ENCODE results near the gene ITPK1.

The ITPK1 gene

GRCh38 chr14:93002851-93003298 is 112.8 kb downstream of the ITPK1 start:
- TF ChIP-seq PPARA (CRISPR knock-in tag; IDR thresholded peaks at IDR 0.05; ENCODE audit: borderline replicate concordance) (no peak), ZC3H10 (CRISPR knock-in tag; IDR thresholded peaks at IDR 0.05) (no peak), BACH2 (CRISPR knock-in tag; IDR thresholded peaks at IDR 0.05; ENCODE audit: borderline replicate concordance) (no peak), SNAI2 (CRISPR knock-in tag; IDR thresholded peaks at IDR 0.05) (no peak), CSDC2 (CRISPR knock-in tag; IDR thresholded peaks at IDR 0.05) (no peak), ZFP30 (CRISPR knock-in tag; IDR thresholded peaks at IDR 0.05) (no peak), ZFP3 (CRISPR knock-in tag; IDR thresholded peaks at IDR 0.05) (no peak), ARNTL (CRISPR knock-in tag; IDR thresholded peaks at IDR 0.05; ENCODE audit: borderline replicate concordance, low read depth) (no peak), GLIS3 (CRISPR knock-in tag; IDR thresholded peaks at IDR 0.05) (no peak), ISL1 (CRISPR knock-in tag; IDR thresholded peaks at IDR 0.05) (no peak), ZNF565 (CRISPR knock-in tag; conservative IDR thresholded peaks at IDR 0.05; ENCODE audit: low read depth) (no peak), TOX (CRISPR knock-in tag; IDR thresholded peaks at IDR 0.05; ENCODE audit: borderline replicate concordance) (no peak), RARB (CRISPR knock-in tag; IDR thresholded peaks at IDR 0.05) (no peak), ZNF70 (CRISPR knock-in tag; IDR thresholded peaks at IDR 0.05) (no peak)
- TF ChIP-seq, protein P1, sequence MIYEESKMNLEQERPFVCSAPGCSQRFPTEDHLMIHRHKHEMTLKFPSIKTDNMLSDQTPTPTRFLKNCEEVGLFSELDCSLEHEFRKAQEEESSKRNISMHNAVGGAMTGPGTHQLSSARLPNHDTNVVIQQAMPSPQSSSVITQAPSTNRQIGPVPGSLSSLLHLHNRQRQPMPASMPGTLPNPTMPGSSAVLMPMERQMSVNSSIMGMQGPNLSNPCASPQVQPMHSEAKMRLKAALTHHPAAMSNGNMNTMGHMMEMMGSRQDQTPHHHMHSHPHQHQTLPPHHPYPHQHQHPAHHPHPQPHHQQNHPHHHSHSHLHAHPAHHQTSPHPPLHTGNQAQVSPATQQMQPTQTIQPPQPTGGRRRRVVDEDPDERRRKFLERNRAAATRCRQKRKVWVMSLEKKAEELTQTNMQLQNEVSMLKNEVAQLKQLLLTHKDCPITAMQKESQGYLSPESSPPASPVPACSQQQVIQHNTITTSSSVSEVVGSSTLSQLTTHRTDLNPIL (CRISPR knock-in tag; IDR thresholded peaks at IDR 0.05; ENCODE audit: low read depth): no peak
- TF ChIP-seq, protein P2, sequence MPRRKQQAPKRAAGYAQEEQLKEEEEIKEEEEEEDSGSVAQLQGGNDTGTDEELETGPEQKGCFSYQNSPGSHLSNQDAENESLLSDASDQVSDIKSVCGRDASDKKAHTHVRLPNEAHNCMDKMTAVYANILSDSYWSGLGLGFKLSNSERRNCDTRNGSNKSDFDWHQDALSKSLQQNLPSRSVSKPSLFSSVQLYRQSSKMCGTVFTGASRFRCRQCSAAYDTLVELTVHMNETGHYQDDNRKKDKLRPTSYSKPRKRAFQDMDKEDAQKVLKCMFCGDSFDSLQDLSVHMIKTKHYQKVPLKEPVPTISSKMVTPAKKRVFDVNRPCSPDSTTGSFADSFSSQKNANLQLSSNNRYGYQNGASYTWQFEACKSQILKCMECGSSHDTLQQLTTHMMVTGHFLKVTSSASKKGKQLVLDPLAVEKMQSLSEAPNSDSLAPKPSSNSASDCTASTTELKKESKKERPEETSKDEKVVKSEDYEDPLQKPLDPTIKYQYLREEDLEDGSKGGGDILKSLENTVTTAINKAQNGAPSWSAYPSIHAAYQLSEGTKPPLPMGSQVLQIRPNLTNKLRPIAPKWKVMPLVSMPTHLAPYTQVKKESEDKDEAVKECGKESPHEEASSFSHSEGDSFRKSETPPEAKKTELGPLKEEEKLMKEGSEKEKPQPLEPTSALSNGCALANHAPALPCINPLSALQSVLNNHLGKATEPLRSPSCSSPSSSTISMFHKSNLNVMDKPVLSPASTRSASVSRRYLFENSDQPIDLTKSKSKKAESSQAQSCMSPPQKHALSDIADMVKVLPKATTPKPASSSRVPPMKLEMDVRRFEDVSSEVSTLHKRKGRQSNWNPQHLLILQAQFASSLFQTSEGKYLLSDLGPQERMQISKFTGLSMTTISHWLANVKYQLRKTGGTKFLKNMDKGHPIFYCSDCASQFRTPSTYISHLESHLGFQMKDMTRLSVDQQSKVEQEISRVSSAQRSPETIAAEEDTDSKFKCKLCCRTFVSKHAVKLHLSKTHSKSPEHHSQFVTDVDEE (CRISPR knock-in tag; IDR thresholded peaks at IDR 0.05): no peak
- TF ChIP-seq, protein P3, sequence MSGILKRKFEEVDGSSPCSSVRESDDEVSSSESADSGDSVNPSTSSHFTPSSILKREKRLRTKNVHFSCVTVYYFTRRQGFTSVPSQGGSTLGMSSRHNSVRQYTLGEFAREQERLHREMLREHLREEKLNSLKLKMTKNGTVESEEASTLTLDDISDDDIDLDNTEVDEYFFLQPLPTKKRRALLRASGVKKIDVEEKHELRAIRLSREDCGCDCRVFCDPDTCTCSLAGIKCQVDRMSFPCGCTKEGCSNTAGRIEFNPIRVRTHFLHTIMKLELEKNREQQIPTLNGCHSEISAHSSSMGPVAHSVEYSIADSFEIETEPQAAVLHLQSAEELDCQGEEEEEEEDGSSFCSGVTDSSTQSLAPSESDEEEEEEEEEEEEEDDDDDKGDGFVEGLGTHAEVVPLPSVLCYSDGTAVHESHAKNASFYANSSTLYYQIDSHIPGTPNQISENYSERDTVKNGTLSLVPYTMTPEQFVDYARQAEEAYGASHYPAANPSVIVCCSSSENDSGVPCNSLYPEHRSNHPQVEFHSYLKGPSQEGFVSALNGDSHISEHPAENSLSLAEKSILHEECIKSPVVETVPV (CRISPR knock-in tag; IDR thresholded peaks at IDR 0.05): no peak
- TF ChIP-seq, protein P4, sequence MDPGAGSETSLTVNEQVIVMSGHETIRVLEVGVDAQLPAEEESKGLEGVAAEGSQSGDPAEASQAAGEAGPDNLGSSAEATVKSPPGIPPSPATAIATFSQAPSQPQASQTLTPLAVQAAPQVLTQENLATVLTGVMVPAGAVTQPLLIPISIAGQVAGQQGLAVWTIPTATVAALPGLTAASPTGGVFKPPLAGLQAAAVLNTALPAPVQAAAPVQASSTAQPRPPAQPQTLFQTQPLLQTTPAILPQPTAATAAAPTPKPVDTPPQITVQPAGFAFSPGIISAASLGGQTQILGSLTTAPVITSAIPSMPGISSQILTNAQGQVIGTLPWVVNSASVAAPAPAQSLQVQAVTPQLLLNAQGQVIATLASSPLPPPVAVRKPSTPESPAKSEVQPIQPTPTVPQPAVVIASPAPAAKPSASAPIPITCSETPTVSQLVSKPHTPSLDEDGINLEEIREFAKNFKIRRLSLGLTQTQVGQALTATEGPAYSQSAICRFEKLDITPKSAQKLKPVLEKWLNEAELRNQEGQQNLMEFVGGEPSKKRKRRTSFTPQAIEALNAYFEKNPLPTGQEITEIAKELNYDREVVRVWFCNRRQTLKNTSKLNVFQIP (CRISPR knock-in tag; IDR thresholded peaks at IDR 0.05; ENCODE audit: borderline replicate concordance, low read depth): no peak
- no peak for ATAC-seq

DNA sequence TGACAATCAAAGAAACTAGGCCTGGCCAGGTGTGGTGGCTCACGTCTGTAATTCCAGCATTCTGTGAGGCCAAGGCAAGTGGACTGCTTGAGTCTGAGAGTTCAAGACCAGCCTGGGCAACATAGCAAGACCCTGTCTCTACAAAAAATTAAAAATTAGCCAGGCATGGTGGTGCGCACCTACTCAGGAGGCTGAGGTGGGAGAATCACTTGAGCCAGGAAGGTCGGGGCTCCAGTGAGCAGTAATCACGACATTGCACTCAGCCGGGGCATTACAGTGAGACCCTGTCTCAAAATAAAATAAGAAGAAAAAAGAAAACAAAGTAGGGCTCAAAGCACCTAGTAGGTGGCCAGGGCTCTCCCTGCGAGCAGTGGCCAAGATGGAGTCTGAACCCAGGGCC is 113.7 kb downstream of the ITPK1 start:
- no peak for ATAC-seq
- TF ChIP-seq ARNTL (CRISPR knock-in tag; IDR thresholded peaks at IDR 0.05; ENCODE audit: borderline replicate concordance, low read depth) (no peak), BACH2 (CRISPR knock-in tag; IDR thresholded peaks at IDR 0.05; ENCODE audit: borderline replicate concordance) (no peak), TCF4 (CRISPR knock-in tag; IDR thresholded peaks at IDR 0.05; ENCODE audit: borderline replicate concordance) (no peak), ISL1 (CRISPR knock-in tag; IDR thresholded peaks at IDR 0.05) (no peak), ZNF8 (CRISPR knock-in tag; IDR thresholded peaks at IDR 0.05) (no peak)
- TF ChIP-seq, protein P3 (CRISPR knock-in tag; IDR thresholded peaks at IDR 0.05): no peak
- TF ChIP-seq, protein P2 (CRISPR knock-in tag; IDR thresholded peaks at IDR 0.05): no peak
